ENCODE results near the gene ZNF653.

The ZNF653 gene

DNA sequence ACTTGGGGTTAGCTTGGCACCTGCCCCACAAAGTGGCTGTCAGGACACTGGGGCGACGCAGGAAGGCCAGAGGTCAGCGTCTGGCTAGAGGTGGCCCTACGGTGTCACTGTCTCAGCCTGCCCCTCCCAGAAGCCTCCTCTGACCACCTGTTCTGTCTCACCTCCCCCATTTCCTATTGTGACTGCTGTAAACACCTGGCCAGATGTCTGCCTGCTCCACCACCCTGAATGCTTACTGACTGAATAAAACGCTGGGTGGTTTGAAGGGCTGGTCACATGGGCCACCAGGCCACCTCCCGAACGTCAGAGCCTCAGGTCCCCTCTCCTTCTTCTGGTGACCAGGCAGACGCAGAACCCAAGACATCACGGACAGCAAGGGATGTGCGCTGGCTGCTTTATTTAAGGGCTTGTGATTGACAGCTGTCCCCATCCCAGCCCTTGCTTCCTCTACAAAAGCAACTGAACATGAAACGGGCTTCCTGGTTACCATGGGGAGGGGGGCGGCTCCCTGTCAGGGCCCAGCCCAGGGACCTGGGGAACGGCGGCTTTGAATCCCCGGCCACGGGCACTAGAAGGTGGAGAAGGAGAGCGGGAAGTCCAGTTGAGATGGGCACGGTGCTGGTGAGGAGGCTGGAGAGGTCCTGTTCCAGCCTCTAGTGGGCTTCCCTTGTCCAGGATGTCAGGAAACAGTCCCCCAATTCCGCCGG lies 47.2 kb upstream of the ZNF653 start:
- no peak for DNase-seq (ENCODE audit: low read depth in 1 of 2, low spot score in 1 of 2)
- TF ChIP-seq GABPA (IDR thresholded peaks at IDR 0.05; ENCODE audit: low read depth) = no peak
- TF ChIP-seq, protein P1, sequence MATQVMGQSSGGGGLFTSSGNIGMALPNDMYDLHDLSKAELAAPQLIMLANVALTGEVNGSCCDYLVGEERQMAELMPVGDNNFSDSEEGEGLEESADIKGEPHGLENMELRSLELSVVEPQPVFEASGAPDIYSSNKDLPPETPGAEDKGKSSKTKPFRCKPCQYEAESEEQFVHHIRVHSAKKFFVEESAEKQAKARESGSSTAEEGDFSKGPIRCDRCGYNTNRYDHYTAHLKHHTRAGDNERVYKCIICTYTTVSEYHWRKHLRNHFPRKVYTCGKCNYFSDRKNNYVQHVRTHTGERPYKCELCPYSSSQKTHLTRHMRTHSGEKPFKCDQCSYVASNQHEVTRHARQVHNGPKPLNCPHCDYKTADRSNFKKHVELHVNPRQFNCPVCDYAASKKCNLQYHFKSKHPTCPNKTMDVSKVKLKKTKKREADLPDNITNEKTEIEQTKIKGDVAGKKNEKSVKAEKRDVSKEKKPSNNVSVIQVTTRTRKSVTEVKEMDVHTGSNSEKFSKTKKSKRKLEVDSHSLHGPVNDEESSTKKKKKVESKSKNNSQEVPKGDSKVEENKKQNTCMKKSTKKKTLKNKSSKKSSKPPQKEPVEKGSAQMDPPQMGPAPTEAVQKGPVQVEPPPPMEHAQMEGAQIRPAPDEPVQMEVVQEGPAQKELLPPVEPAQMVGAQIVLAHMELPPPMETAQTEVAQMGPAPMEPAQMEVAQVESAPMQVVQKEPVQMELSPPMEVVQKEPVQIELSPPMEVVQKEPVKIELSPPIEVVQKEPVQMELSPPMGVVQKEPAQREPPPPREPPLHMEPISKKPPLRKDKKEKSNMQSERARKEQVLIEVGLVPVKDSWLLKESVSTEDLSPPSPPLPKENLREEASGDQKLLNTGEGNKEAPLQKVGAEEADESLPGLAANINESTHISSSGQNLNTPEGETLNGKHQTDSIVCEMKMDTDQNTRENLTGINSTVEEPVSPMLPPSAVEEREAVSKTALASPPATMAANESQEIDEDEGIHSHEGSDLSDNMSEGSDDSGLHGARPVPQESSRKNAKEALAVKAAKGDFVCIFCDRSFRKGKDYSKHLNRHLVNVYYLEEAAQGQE (IDR thresholded peaks at IDR 0.05; ENCODE audit: insufficient replicate concordance, low read depth) = no peak
- Histone ChIP-seq H3K4me3 (replicated peaks; ENCODE audit: insufficient read depth, low read length) (no peak overlapping the region), H3K27me3 (ENCODE audit: insufficient read depth, poor library complexity, severe bottlenecking) (no peaks in the 10 kb centered on the region), H3K27ac (replicated peaks) (no peak overlapping the region)

GRCh38 chr19:11551603-11552235 lies 46.1 kb upstream of the ZNF653 start:
- Histone ChIP-seq H3K4me3 (replicated peaks; ENCODE audit: insufficient read depth, low read length) (no peak overlapping the region), H3K27ac (replicated peaks) (no peak overlapping the region), H3K27me3 (ENCODE audit: insufficient read depth, poor library complexity, severe bottlenecking) (no peaks in the 10 kb centered on the region)
- TF ChIP-seq, protein P1 (IDR thresholded peaks at IDR 0.05; ENCODE audit: insufficient replicate concordance, low read depth) = no peak
- TF ChIP-seq CTCF (IDR thresholded peaks at IDR 0.05; ENCODE audit: insufficient read depth, low read length) (no peak), SPI1 (IDR thresholded peaks at IDR 0.05; ENCODE audit: borderline replicate concordance, low read depth) (no peak), GABPA (IDR thresholded peaks at IDR 0.05; ENCODE audit: low read depth) (no peak), POLR2AphosphoS5 (IDR thresholded peaks at IDR 0.05; ENCODE audit: low read depth) (no peak)
- DNase-seq (ENCODE audit: low read depth in 1 of 2, low spot score in 1 of 2) = no peak

DNA sequence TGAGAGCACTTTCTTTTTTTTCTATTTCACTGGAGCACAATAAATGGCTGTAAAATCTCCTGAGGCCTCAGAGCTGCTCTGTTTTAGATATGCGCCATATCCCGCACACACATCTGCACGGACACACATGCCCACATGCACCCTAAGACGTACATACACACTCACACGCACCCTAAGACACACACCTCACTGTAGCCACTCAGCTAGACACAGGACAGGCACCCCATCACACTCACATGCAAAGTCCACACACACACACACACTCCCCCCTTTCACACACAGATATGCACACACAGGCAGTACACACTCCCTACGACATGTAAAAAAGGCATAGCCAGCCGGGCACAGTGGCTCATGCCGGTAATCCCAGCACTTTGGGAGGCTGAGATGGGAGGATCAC lies 44.6 kb upstream of the ZNF653 start:
- no peak for DNase-seq (ENCODE audit: low read depth in 1 of 2, low spot score in 1 of 2)
- Histone ChIP-seq H3K4me3 (replicated peaks; ENCODE audit: insufficient read depth, low read length) (no peak overlapping the region), H3K27ac (replicated peaks) (no peak overlapping the region), H3K27me3 (ENCODE audit: insufficient read depth, poor library complexity, severe bottlenecking) (no peaks in the 10 kb centered on the region)
- TF ChIP-seq SPI1 (IDR thresholded peaks at IDR 0.05; ENCODE audit: borderline replicate concordance, low read depth) (no peak), POLR2AphosphoS5 (IDR thresholded peaks at IDR 0.05; ENCODE audit: low read depth) (no peak), CTCF (IDR thresholded peaks at IDR 0.05; ENCODE audit: insufficient read depth, low read length) (no peak), GABPA (IDR thresholded peaks at IDR 0.05; ENCODE audit: low read depth) (no peak)
- TF ChIP-seq, protein P1 (IDR thresholded peaks at IDR 0.05; ENCODE audit: insufficient replicate concordance, low read depth) = no peak
